HG02938 (cell line): Measurements from ENCODE around the gene RASGRP4.
"Not testable (repeated sequence)": the region's sequence is repeated elsewhere in the genome, so short reads cannot be mapped to it uniquely, and the experiment has no call there.

Experiments
- ATAC-seq: cut with Tn5 transposase; IDR thresholded peaks from one replicate; pipeline ENCODE4 v1.9.1; 2021; ENCODE audit warnings: mild to moderate bottlenecking, moderate library complexity; ENCODE audit not compliant: unreplicated experiment

Gene RASGRP4

DNA sequence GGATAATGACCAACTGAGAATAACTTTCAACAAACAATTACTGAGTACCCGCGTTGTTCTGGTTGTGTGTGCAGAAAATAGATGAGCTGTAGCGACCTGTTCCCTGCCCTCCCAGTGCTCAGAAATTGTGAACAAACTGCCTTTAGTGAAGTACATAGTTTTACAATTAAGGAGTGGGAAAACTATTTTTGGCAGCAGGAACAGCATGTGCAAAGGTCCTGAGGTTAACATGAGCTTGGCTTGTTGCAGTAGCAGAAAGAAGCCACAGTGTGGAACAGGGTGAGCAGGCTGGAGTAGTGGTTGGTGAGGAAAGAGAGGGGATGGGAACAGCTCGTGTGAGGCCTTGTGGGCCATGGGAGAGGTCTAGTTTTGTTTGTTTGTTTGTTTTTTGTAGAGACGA, 23.5 kb upstream of the RASGRP4 start:
- no peak for ATAC-seq

- no peak for ATAC-seq
These were observed 22.2 kb upstream of the RASGRP4 start for GRCh38 chr19:38448225-38448624.

DNA sequence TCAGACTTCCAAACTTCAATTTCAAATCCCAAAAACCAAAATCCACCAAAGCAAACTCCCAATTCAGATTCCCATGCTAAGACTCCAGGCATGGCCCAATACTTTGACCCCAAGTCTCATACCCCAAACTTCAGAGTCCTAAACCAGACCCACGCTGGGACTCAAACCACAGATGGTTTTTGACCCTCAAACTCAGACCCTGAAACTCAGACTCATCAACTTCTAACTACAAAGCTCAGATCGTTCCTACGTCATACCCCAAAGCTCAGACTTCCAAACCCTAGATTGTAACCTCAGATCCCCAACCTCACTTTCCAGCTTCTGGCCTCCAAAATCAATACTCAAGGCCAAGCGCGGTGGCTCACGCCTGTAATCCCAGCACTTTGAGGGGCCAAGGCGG, 19.3 kb upstream of the RASGRP4 start:
- ATAC-seq: no peak

- ATAC-seq: no peak
These were observed 18.0 kb upstream of the RASGRP4 start for GRCh38 chr19:38444026-38444425.

DNA sequence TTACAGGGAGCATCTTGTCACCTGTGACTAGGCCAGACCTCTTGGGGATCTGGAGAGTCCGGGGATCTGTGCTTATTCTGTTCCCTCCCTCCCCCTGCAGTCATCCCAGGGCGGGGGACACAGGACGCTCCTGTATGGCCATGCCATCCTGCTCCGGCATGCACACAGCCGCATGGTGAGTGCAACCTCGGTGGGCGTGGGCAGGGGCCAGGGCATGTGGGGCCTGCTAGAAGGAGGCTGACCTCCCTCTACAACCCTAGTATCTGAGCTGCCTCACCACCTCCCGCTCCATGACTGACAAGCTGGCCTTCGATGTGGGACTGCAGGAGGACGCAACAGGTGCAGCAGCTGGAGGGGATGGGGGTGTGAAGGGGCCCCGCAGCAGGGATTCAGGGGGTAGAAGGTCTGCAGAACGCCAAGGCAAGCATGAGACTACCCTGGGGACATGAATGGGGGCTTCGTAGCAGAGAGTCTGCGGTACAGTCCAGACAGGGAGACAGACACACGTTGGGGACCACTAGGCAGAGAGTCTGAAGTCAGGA, 17.5 kb upstream of the RASGRP4 start:
- no peak for ATAC-seq

DNA sequence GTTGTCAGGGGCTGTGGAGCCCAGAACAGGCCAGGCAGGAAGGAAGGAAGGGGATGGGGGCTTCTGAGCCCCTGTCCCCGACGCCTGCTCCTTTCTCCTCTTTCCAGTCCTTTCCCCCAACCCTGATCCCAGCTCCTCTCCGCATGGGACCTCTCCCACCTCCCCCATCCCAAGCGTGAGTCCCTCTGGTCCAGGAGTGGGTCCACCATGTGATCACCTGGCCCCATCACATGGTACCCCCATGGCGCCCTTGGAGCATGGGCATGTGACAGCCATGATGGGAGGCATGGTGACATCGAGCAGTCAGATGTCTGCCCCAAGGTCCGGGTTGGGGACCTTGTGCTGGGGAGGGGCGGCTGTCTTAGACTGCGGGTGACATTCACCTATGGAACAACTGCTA, 16.7 kb upstream of the RASGRP4 start:
- no peak for ATAC-seq

DNA sequence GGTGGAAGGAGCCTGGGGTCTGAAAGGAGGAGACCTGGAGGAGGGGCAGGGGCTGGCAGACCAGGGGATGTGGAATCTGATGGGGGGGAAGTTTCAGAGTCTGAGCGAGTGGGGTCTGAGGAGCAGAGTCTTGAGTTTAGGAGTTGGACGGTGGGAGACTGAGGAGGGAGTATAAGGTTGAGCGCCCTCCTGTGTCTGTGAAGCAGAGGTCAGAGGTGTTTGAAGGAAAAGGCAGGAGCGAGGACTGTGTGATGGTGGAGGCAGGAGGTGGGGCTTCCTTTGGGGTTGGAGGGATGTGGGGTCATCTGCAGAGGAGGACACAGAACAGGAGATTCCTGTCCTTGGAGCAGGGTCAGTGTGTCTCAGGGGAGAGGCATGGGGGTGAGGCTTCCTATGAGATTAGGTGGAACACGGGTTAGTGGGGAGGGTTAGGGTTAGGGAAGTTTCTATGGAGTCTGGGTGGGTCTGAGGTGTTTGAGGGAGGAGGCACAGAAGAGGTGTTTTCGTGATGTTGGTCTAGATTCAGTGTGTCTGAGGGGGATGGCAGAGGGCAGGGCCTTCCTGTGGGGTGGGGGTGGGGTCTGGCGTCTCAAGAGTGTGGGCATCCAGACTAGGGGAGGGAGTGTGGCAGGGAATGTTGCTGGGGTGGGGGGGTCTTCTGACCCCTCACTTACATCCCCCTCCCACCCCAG, 15.8 kb upstream of the RASGRP4 start:
- ATAC-seq: no peak

DNA sequence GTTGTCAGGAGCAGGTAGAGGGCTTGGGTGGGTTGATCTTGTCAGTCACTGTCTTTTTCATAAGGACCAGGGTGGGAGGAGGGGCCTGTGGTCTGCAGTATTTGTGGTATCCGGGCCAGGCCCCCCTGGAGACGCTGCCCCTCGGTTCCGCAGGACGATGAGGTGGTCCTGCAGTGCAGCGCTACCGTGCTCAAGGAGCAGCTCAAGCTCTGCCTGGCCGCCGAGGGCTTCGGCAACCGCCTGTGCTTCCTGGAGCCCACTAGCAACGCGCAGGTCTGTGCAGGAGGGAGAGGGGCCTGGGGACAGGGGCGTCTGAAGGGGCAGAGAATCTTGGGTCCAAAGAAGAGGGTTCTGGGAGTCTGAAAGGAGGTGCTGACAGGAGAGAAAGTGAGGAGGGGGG, 14.6 kb upstream of the RASGRP4 start:
- no peak for ATAC-seq

DNA sequence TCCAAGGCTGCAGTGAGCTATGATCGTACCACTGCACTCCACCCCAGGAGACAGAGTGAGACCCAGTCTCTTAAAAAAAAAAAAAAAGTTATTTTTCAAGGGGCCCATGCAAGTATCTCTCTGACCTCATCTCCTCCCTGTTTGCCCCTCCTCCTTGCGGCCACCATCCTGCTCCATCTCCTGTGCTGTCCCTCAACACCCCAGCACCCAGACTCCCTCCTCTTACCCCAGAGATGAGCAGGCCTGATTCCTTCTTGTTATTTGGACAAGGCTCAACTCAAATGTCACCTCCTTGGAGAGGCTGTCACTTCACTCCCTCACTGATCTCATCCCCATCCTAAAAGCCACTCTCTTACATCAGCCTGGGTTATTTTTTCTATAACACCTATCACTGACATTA, 11.9 kb upstream of the RASGRP4 start:
- ATAC-seq: no peak

DNA sequence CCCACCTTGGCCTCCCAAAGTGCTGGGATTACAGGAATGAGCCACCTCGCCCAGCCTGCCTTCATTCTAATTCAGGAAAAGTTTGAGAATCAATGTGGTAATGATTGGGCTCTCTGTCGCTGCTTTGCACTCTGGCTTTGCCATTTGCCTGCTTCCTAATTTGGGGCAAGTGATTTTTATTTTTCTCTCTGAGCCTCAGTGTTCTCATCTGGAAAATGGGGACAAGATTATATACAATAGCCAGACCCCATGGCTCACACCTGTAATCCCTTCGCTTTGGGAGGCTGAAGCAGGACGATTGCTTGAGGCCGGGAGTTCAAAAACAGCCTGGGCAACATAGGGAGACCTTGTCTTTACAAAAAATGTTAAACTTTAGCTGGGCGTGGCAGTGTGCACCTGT, 11.3 kb upstream of the RASGRP4 start:
- ATAC-seq: no peak

GRCh38 chr19:38434549-38435051, 8.6 kb upstream of the RASGRP4 start:
- no peak for ATAC-seq

- ATAC-seq: no peak
These were observed 7.3 kb upstream of the RASGRP4 start, which contains the start of gene RYR1 for GRCh38 chr19:38433268-38433733. TSS of gene RYR1 (plus strand) at chr19:38433691. CDS start at chr19:38433830, 139 bp downstream.

DNA sequence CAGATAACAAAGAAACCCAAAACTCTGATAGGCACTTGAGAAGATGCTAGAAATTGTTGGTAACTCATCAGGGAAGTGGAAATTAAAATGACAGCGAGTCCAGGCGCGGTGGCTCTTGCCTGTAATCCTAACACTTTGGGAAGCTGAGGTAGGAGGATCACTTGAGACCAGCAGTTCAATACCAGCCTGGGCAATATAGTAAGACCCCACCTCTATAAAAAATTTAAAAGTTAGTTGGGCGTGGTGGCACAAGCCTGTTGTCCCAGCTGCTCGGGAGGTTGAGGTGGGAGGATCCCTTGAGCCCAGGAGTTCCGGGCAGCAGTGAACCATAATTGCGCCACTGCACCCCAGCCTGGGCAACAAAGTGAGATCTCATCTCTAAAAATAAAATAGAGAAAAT, 4.9 kb upstream of the RASGRP4 start:
- no peak for ATAC-seq

DNA sequence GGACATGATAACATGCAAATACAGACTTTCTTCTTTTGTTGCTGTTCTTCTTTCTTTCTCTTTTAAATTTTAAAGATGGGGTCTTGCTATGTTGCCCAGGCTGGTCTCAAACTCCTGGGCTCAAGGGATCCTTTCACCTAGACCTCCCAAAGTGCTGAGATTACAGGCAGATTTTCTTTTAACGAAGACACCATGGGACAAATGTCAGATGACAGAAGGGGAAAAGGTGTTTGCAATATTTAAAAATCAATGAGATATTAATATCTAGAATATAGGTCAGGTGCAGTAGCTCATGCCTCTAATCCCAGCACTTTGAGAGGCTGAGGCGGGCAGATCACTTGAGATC, 3.8 kb upstream of the RASGRP4 start:
- no peak for ATAC-seq

- no peak for ATAC-seq
These were observed 3.2 kb upstream of the RASGRP4 start for GRCh38 chr19:38429055-38429810.

DNA sequence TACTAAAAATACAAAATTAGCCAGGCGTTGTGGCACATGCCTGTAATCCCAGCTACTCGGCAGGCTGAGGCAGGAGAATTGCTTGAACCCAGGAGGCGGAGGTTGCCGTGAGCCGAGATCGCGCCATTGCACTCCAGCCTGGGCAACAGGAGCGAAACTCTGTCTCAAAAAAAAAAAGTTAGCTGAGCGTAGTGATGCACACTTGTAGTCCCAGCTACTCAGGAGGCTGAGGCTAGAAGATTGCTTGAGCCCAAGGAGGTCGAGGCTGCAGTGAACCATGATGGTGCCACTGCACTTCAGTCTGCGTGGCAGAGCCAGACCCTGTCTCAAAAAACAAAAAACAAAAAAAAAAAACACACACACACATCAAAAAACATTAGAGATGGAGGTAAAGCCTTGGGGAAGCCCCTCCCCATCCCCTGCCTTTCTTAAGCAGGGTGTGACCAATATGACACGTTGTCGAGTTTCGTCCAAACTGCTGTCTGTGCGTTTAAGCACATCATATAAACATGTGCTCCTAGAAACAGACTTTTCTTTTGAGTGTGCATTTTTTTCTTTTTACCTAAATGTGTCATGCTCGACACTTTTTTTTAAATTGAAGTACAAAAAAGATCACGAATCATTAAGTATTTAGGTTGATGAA, 1.1 kb upstream of the RASGRP4 start:
- ATAC-seq: not testable (repeated sequence)

DNA sequence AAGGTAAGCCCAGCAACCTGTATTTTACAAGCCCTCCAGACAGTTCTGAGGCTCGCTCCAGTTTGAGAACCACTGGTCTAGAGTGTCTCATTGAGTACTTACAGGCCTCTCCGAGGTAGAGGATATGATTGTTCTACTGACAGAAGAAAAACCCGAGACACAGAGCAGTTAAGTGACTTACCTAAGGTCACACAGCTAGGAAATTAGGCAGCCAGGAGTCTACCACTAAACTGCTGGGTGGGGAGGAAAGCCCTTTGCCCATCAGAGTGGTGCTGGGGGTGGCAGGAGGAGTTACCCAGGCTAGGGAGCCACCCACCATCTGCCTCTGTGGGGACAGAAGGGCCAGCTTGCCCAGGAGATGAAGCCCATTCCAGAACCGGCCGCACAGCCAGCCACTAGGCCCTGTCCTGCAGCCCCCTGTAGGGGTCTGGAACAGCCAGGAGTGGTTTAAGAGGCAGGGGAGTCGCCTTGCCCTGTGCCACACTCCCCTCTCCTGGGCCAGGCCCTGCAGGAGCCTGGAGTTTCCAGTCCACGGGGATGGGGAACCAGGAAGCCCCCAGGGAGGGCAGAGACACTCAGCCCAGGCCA, 703 bp downstream of the RASGRP4 start:
- no peak for ATAC-seq

DNA sequence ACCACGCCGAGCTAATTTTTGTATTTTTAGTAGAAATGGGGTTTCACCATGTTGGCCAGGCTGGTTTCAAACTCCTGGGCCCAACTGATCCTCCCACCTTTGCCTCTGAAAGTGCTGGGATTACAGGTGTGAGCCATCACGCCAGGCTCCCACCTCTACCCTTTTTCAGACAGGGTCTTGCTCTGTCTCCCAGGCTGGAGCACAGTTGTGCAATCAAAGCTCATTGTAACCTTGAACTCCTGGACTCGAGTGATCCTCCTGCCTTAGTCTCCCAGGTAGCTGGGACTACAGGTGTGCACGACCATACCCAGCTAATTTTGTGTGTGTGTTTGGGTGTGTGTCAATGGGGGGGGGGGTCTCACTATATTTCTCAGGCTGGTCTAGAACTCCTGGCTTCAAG, 1.7 kb downstream of the RASGRP4 start:
- ATAC-seq: no peak

GRCh38 chr19:38422438-38422837, 3.6 kb downstream of the RASGRP4 start:
- ATAC-seq: no peak

GRCh38 chr19:38421856-38422255, 4.2 kb downstream of the RASGRP4 start:
- no peak for ATAC-seq

DNA sequence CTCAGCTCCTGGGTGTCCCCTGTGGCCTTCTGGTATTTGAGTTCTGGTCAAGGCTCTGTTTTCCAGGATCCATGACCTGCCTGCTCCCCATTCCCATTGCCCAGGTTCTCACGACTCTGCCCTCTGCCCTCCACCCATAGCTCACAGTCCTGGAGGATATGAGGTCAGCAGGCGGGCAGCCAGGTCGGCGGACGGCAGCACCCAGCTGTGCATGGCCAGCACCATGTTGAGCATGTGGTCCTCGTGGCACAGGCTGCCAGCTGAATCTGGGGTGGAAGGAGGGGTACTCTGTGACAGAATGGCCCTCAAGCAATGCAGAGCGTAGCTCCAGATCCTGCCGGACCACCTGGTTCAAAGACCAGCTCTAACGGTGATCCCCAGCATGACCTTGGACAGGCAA, 5.1 kb downstream of the RASGRP4 start:
- no peak for ATAC-seq
